ENCODE results near the gene TBC1D10A.

Gene TBC1D10A

GRCh38 chr22:30285176-30285845 lies 41.4 kb downstream of the TBC1D10A start:
- no peak for DNase-seq

GRCh38 chr22:30284666-30285065 lies 42.1 kb downstream of the TBC1D10A start:
- no peak for DNase-seq

GRCh38 chr22:30284172-30284571 lies 42.6 kb downstream of the TBC1D10A start:
- no peak for DNase-seq

GRCh38 chr22:30283342-30283741 lies 43.4 kb downstream of the TBC1D10A start:
- no peak for DNase-seq

GRCh38 chr22:30282616-30283046 lies 44.1 kb downstream of the TBC1D10A start:
- DNase-seq, result no peak

GRCh38 chr22:30280505-30280904 lies 46.2 kb downstream of the TBC1D10A start:
- DNase-seq, result no peak

GRCh38 chr22:30279932-30280331 lies 46.8 kb downstream of the TBC1D10A start:
- DNase-seq, result no peak

GRCh38 chr22:30279046-30279788 lies 47.5 kb downstream of the TBC1D10A start:
- DNase-seq, result peak; percentile 48

- no peak for DNase-seq
Measured at GRCh38 chr22:30277547-30278344, 49.0 kb downstream of the TBC1D10A start.

GRCh38 chr22:30276039-30276438 lies 50.7 kb downstream of the TBC1D10A start:
- DNase-seq, result no peak

- DNase-seq, result peak; percentile 36
Measured at GRCh38 chr22:30275625-30276024, 51.1 kb downstream of the TBC1D10A start.

- no peak for DNase-seq
Measured at GRCh38 chr22:30274437-30274812, 52.3 kb downstream of the TBC1D10A start.

GRCh38 chr22:30273711-30274436 lies 52.9 kb downstream of the TBC1D10A start:
- DNase-seq, result no peak

- DNase-seq, result peak; percentile 47
Measured at GRCh38 chr22:30272781-30273601, 53.8 kb downstream of the TBC1D10A start.

GRCh38 chr22:30270832-30271231 lies 55.9 kb downstream of the TBC1D10A start:
- peak; percentile 87 for DNase-seq

GRCh38 chr22:30268331-30268730 lies 58.4 kb downstream of the TBC1D10A start:
- DNase-seq, result no peak

GRCh38 chr22:30267382-30268302 lies 59.1 kb downstream of the TBC1D10A start:
- peak; percentile 56 for DNase-seq

- peak; percentile 83 for DNase-seq
Measured at GRCh38 chr22:30266445-30267381, 60.0 kb downstream of the TBC1D10A start, which contains the start of gene OSM. Gene OSM (minus strand): TSS chr22:30266851. CDS start chr22:30266799, 52 bp downstream.

GRCh38 chr22:30265823-30266444 lies 60.8 kb downstream of the TBC1D10A start:
- DNase-seq, result peak; percentile 89

Data from CD4-positive, alpha-beta T cell treated with Interferon gamma for 1 hour (primary cell).